Prostate gland (tissue), 2 donors: ENCODE data around the gene CBFA2T3. TPM values are rescaled to one million over a fixed set of nuclear protein-coding genes. Genes with fewer than 3 reads are reported as not detected.

ENCODE experiments used
- DNase-seq: peaks from one replicate; pipeline ENCODE4 v3.0.0-alpha.2; 2019; ENCODE audit warnings: low spot score
- H3K27ac ChIP-seq, 2 donors: fragments of 200-600 bp; sonication (generic); 2 replicates each; pipeline ENCODE4 v1.5.1; 2017 to 2019
- H3K27me3 ChIP-seq: fragments of 200-600 bp; sonication (generic); replicated peaks from 2 replicates; pipeline ENCODE4 v1.5.1; 2019; ENCODE audit not compliant: insufficient read depth
- H3K36me3 ChIP-seq, 2 donors: fragments of 200-600 bp; sonication (generic); 1 replicate in 1 of 2; 2 replicates in 1 of 2; pipeline versions ENCODE4 v1.5.1 to v1.8.1; 2017 to 2019
- H3K4me1 ChIP-seq: fragments of 200-600 bp; sonication (generic); replicated peaks from 2 replicates; pipeline ENCODE4 v1.5.1; 2019
- H3K4me3 ChIP-seq, 2 donors: fragments of 200-600 bp; sonication (generic); 2 replicates each; pipeline ENCODE4 v1.5.1; 2017 to 2019
- H3K9me3 ChIP-seq: fragments of 200-600 bp; sonication (generic); 2 replicates; pipeline ENCODE4 v1.5.1; 2017
- CTCF ChIP-seq, 4 experiments: fragments of 200-600 bp in 2 of 4; fragments of 450-650 bp in 2 of 4; sonication (generic) in 2 of 4; IDR thresholded peaks; 1 replicate in 3 of 4; 2 replicates in 1 of 4; pipeline ENCODE4 v1.5.1; 2016 to 2019; ENCODE audit warnings: antibody characterized with exemption in 4 of 4, mild to moderate bottlenecking in 2 of 4, moderate library complexity in 2 of 4
- POLR2A ChIP-seq: fragments of 450-650 bp; IDR thresholded peaks from one replicate; pipeline ENCODE4 v1.6.1; 2016; ENCODE audit warnings: antibody characterized with exemption, mild to moderate bottlenecking
- POLR2AphosphoS5 ChIP-seq: sonication (generic); formaldehyde crosslinking; IDR thresholded peaks from one replicate; pipeline ENCODE4 v1.6.1; 2017; ENCODE audit warnings: antibody characterized with exemption
- WGBS: methylation state at CpG from one replicate; pipeline ENCODE4 v1.1.5; 2018; 5-methylcytosine and 5-hydroxymethylcytosine counted together
- intact Hi-C: fragments of 100-400 bp; cut with DNase I; formaldehyde crosslinking; loops from one replicate; pipeline ENCODE4 v1.14.2; 2022
- total RNA-seq, 2 donors: library from RNA; depleted of rRNA; stranded (reverse); fragments of >200 nt; gene quantifications; one replicate each; pipeline ENCODE4 v1.1.0, GENCODE V29; 2016

Gene CBFA2T3
- total RNA-seq, 2 donors from 2014 or later: 4.5 to 8.7 TPM

DNA sequence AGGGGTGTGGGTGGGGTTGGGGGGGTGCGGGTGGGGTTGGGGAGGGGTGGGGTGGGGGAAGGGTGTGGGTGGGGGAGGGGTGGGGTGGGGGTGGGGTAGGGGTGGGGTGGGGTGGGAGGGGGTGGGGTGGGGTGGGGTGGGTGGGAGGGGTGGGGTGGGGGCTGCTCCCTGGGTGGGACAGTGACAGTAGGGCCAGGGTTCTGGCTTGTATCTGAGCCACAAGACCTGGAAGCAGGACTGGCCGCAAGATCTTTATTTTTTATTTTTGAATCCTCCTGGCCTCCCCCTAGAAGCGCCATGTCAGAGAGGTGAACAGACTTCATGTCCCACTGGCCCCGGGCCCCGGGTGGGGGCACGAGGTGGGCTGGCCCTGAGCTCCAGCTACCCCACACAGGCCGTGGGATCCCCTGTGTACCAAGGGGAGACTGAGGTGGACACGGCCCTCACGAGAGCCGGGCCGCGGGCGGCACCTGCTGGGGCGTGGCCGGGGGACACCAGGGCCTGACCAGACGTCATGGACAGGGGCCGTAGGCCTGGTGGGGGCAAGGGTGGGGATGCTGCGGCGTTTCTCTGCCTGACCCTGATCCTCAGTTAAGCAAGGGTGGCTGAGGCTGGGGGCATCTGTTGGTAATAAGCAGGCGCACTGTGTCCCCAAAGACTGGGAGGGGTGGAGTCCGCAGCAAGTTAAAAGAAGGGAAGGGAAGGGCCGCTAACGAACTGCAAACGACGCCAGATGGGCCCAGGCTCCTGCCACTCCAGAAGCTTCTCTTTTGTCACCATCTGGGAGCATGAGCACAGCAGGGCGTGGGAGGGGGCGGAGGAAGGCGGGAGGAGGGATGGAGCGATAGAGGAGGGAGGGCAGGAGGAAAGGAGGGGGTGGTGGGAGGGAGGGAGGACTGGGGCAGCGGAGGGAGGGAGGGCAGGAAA is 88.3 kb downstream of the CBFA2T3 start:
- intact Hi-C loops: no loop called here
- no peak overlapping the region for H3K27ac ChIP-seq
- 85% methylated on average over 28 of the region's 30 CpGs for WGBS
- H3K27me3 ChIP-seq: no peaks in the 10 kb centered on the region
- TF ChIP-seq POLR2AphosphoS5 (no peak), CTCF (IDR thresholded peaks at IDR 0.05) (no peak), POLR2A (no peak)
- DNase-seq: no peak
- no peaks in the 10 kb centered on the region for H3K4me1 ChIP-seq
- no peak overlapping the region for H3K4me3 ChIP-seq
- H3K9me3 ChIP-seq: no peaks in the 10 kb centered on the region
- H3K36me3 ChIP-seq: no peaks in the 10 kb centered on the region

- no peaks in the 10 kb centered on the region for H3K4me1 ChIP-seq
- intact Hi-C loops: no loop called here
- no peak overlapping the region for H3K27ac ChIP-seq
Measured at GRCh38 chr16:88888057-88888456, 89.0 kb downstream of the CBFA2T3 start.

GRCh38 chr16:88886845-88887521 is 90.0 kb downstream of the CBFA2T3 start:
- no peak for DNase-seq
- WGBS: 73% methylated on average over 39 of the region's 39 CpGs
- H3K27me3 ChIP-seq: no peaks in the 10 kb centered on the region

More at GRCh38 chr16:88888057-88888456, 89.0 kb downstream of the CBFA2T3 start:
- TF ChIP-seq POLR2AphosphoS5: no peak
- no peak for TF ChIP-seq CTCF (IDR thresholded peaks at IDR 0.05)
- TF ChIP-seq POLR2A: no peak
- Histone ChIP-seq H3K9me3 (no peaks in the 10 kb centered on the region), H3K36me3 (no peaks in the 10 kb centered on the region), H3K27me3 (no peaks in the 10 kb centered on the region), H3K4me3 (no peak overlapping the region)
- DNase-seq: no peak
- 74% methylated on average over 9 of the region's 14 CpGs for WGBS

GRCh38 chr16:88886420-88886844 is 90.6 kb downstream of the CBFA2T3 start:
- Histone ChIP-seq H3K36me3 (no peaks in the 10 kb centered on the region), H3K4me1 (no peaks in the 10 kb centered on the region), H3K27ac (no peak overlapping the region), H3K9me3 (no peaks in the 10 kb centered on the region), H3K4me3 (no peak overlapping the region), H3K27me3 (no peaks in the 10 kb centered on the region)
- no peak for TF ChIP-seq POLR2A
- no peak for TF ChIP-seq POLR2AphosphoS5
- no peak for TF ChIP-seq CTCF (IDR thresholded peaks at IDR 0.05)
- WGBS: 87% methylated on average over 15 of the region's 15 CpGs
- intact Hi-C loops: no loop called here
- no peak for DNase-seq

More at GRCh38 chr16:88886845-88887521, 90.0 kb downstream of the CBFA2T3 start:
- no peaks in the 10 kb centered on the region for H3K9me3 ChIP-seq
- no peak overlapping the region for H3K27ac ChIP-seq
- H3K36me3 ChIP-seq: no peaks in the 10 kb centered on the region
- intact Hi-C loops: no loop called here
- no peak overlapping the region for H3K4me3 ChIP-seq
- H3K4me1 ChIP-seq: no peaks in the 10 kb centered on the region
- TF ChIP-seq POLR2AphosphoS5 (no peak), POLR2A (no peak), CTCF (IDR thresholded peaks at IDR 0.05) (no peak)
